ENCODE measurements around the gene NOSTRIN. TPM values are rescaled to one million over a fixed set of nuclear protein-coding genes. Genes with fewer than 3 reads are reported as not detected.
A peak's percentile ranks its signal among the peaks of the same experiment; 100 is the strongest.
"Not testable (repeated sequence)": the region's sequence is repeated elsewhere in the genome, so short reads cannot be mapped to it uniquely, and the experiment has no call there.

NOSTRIN gene, protein sequence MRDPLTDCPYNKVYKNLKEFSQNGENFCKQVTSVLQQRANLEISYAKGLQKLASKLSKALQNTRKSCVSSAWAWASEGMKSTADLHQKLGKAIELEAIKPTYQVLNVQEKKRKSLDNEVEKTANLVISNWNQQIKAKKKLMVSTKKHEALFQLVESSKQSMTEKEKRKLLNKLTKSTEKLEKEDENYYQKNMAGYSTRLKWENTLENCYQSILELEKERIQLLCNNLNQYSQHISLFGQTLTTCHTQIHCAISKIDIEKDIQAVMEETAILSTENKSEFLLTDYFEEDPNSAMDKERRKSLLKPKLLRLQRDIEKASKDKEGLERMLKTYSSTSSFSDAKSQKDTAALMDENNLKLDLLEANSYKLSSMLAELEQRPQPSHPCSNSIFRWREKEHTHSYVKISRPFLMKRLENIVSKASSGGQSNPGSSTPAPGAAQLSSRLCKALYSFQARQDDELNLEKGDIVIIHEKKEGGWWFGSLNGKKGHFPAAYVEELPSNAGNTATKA
- total RNA-seq (under 1 TPM in 1 of 2 experiments, not detected in 1; 0.55 TPM), polyA plus RNA-seq (not detected), total RNA-seq (0 to 0.69 (median 0.36) reads per million in 6 experiments)

DNA sequence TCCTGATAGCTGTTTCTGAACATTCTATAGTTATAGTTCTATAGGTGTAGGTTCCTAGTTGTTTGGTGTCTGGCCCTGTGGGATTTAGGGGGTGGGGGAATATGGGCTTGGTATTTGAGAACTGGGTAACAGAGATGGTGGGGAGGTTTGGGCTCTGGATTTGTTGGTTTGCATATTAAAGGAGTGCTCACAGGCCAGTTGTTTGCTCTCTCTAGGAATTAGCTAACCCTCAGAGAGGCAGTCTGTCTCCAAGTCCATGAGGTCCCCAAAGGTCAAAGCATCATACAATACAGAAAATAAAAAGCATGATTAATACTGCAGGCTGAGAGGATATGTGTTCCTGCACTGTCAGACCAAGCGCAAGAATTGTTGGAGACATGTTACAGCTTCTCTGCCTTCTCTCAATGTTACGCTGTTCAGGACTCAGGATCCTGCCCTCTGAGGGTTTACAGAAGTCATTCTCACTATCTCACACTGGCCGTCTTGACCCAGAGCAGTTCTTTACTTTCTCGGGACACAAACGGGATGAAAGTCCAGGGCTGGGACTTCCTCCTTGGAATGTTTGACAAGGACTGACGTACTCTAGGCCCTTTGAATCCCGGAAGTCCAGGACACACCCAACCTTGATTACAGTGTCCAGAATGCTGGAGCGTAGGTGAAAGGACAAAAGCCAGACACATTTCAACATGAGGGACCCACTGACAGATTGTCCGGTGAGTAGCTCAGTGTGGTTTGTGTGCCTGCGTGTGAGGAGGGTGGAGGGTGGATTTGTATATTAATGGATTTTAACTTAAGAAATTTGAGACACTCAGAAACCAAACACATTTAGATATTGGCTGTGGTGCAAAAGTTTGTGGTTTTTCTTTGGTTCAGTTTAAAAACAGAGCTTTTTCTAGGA, at the start of gene NOSTRIN:
NOSTRIN (plus strand) TSS at position 677 of the 898 bp plus-strand sequence; CDS start at position 687, 10 bp downstream.
- Mint-ChIP-seq H3K36me3 (no peaks in the 10 kb centered on the region), H3K9me3 (no peaks in the 10 kb centered on the region), H3K27me3 (peaks cover 0 to 3% (median 0%) of the 10 kb centered on the region in 5 donors), H3K4me3 (no peak within 1 kb of the TSS), H3K27ac (peak within 1 kb of the TSS in 1 of 10 donors; percentile 20), H3K4me1 (no peaks in the 10 kb centered on the region)
- DNase-seq (no peak), ATAC-seq (no peak)
- POLR2A ChIA-PET = no interaction called here

DNA sequence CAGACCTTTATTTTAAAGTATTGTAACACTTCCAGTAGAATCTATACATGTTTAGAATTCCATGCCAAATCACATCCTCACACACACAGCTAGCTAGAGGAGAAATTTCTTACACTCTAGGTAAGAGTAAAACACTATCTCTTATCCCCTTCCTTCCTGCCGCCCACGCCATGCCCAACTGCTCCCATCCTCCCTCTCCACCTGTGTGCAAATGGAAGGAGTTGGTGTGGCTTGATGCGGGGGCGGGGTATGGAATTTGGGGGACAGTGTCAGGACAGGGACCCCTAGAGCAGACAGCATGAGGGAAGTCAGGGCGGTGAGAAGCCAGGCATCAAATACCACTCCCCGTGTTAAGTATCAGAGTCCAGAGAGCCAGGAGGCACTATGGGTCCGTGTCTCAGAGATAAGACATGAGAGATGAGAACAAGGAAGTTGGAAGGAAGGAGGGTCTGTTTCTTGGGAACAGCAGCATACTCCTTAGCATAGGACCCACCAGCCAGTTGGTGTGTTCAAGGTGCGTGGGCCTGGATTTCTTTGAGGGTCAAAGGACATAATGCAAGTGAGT, 48.6 kb upstream of the NOSTRIN start:
- Mint-ChIP-seq H3K27me3 (no peaks in the 10 kb centered on the region), H3K36me3 (peaks cover 0 to 11% (median 0%) of the 10 kb centered on the region in 3 donors), H3K4me3 (peak overlapping the region in 2 of 10 donors; percentile 9 to 17), H3K27ac (peak overlapping the region in 7 of 10 donors; percentile 15 to 86 (median 46)), H3K9me3 (no peaks in the 10 kb centered on the region), H3K4me1 (peaks cover 50 to 93% (median 91%) of the 10 kb centered on the region in 4 donors)
- ATAC-seq = no peak
- POLR2A ChIA-PET = no interaction called here
- DNase-seq = no peak

GRCh38 chr2:168757223-168757622, 45.2 kb upstream of the NOSTRIN start:
- peaks cover 0 to 15% (median 0%) of the 10 kb centered on the region in 3 donors for H3K36me3 Mint-ChIP-seq
- H3K4me1 Mint-ChIP-seq = peaks cover 33 to 70% (median 63%) of the 10 kb centered on the region in 4 donors
- peak overlapping the region in 8 of 10 donors; percentile 3 to 72 (median 56) for H3K27ac Mint-ChIP-seq
- H3K4me3 Mint-ChIP-seq = peak overlapping the region in 5 of 10 donors; percentile 5 to 53 (median 33)
- DNase-seq (no peak), ATAC-seq (no peak)
- POLR2A ChIA-PET = interaction anchor here (0.6 to 1.4 kb wide), 3 partner anchors 9 to 835 kb away, joined by 3 to 7 read pairs (median 4); no protein-coding TSS in a partner anchor
- no peaks in the 10 kb centered on the region for H3K27me3 Mint-ChIP-seq
- H3K9me3 Mint-ChIP-seq = no peaks in the 10 kb centered on the region

- DNase-seq (peak in 6 of 10 donors; percentile 12 to 54 (median 32)), ATAC-seq (peak; percentile 80 to 82)
- H3K27ac Mint-ChIP-seq = peak overlapping the region in 2 of 10 donors; percentile 2 to 44
- peaks cover 0 to 17% (median 3%) of the 10 kb centered on the region in 3 donors for H3K36me3 Mint-ChIP-seq
- POLR2A ChIA-PET = interaction anchor here (0.7 kb wide), 1 partner anchor 410 kb away, joined by 3 read pairs; no protein-coding TSS in a partner anchor
- no peak overlapping the region for H3K4me3 Mint-ChIP-seq
- H3K27me3 Mint-ChIP-seq = no peaks in the 10 kb centered on the region
- no peaks in the 10 kb centered on the region for H3K9me3 Mint-ChIP-seq
- H3K4me1 Mint-ChIP-seq = peaks cover 23 to 50% (median 45%) of the 10 kb centered on the region in 4 donors
Measured at GRCh38 chr2:168758970-168759820, 43.2 kb upstream of the NOSTRIN start.

GRCh38 chr2:168765401-168765800, 37.0 kb upstream of the NOSTRIN start:
- Mint-ChIP-seq H3K9me3 (no peaks in the 10 kb centered on the region), H3K27me3 (no peaks in the 10 kb centered on the region), H3K27ac (no peak overlapping the region), H3K4me1 (peaks cover 0 to 8% (median 1%) of the 10 kb centered on the region in 4 donors), H3K4me3 (no peak overlapping the region), H3K36me3 (peaks cover 23 to 66% (median 53%) of the 10 kb centered on the region in 3 donors)
- ATAC-seq = no peak
- DNase-seq = no peak
- POLR2A ChIA-PET = no interaction called here

GRCh38 chr2:168766600-168766999, 35.8 kb upstream of the NOSTRIN start:
- no peak for DNase-seq
- Mint-ChIP-seq H3K4me3 (no peak overlapping the region), H3K27me3 (no peaks in the 10 kb centered on the region), H3K36me3 (peaks cover 27 to 70% (median 62%) of the 10 kb centered on the region in 3 donors), H3K4me1 (peaks cover 0 to 8% (median 1%) of the 10 kb centered on the region in 4 donors), H3K9me3 (no peaks in the 10 kb centered on the region), H3K27ac (no peak overlapping the region)
- no peak for ATAC-seq
- POLR2A ChIA-PET = no interaction called here

- Mint-ChIP-seq H3K4me3 (no peak overlapping the region), H3K27ac (peak overlapping the region in 1 of 10 donors; percentile 20), H3K9me3 (no peaks in the 10 kb centered on the region), H3K36me3 (peaks cover 27 to 74% (median 68%) of the 10 kb centered on the region in 3 donors), H3K4me1 (peaks cover 0 to 8% (median 1%) of the 10 kb centered on the region in 4 donors), H3K27me3 (no peaks in the 10 kb centered on the region)
- ATAC-seq (no peak), DNase-seq (no peak)
- POLR2A ChIA-PET = no interaction called here
Measured at GRCh38 chr2:168767258-168767657, 35.2 kb upstream of the NOSTRIN start.

- H3K9me3 Mint-ChIP-seq, H3K4me1 Mint-ChIP-seq, H3K27ac Mint-ChIP-seq, H3K4me3 Mint-ChIP-seq, H3K27me3 Mint-ChIP-seq, DNase-seq, ATAC-seq, POLR2A ChIA-PET: not testable (repeated sequence)
- peaks cover 27 to 79% (median 77%) of the 10 kb centered on the region in 3 donors for H3K36me3 Mint-ChIP-seq
Measured at GRCh38 chr2:168768357-168768756, 34.1 kb upstream of the NOSTRIN start.

- Mint-ChIP-seq H3K4me3 (no peak overlapping the region), H3K27ac (no peak overlapping the region), H3K36me3 (peaks cover 43 to 88% (median 82%) of the 10 kb centered on the region in 3 donors), H3K9me3 (peaks cover 0 to 14% (median 3%) of the 10 kb centered on the region in 9 donors), H3K4me1 (peaks cover 0 to 6% (median 0%) of the 10 kb centered on the region in 4 donors), H3K27me3 (no peaks in the 10 kb centered on the region)
- POLR2A ChIA-PET = interaction anchor here (0.7 kb wide), 1 partner anchor 13 kb away, joined by 3 read pairs; no protein-coding TSS in a partner anchor
- DNase-seq = no peak
- ATAC-seq = no peak
Measured at GRCh38 chr2:168770796-168771195, 31.6 kb upstream of the NOSTRIN start.

GRCh38 chr2:168772704-168773103, 29.7 kb upstream of the NOSTRIN start:
- ATAC-seq (no peak), DNase-seq (no peak)
- peaks cover 30 to 74% (median 63%) of the 10 kb centered on the region in 3 donors for H3K36me3 Mint-ChIP-seq
- peaks cover 0 to 2% (median 0%) of the 10 kb centered on the region in 4 donors for H3K4me1 Mint-ChIP-seq
- H3K27me3 Mint-ChIP-seq = no peaks in the 10 kb centered on the region
- H3K27ac Mint-ChIP-seq = no peak overlapping the region
- POLR2A ChIA-PET = no interaction called here
- H3K9me3 Mint-ChIP-seq = peaks cover 0 to 19% (median 5%) of the 10 kb centered on the region in 9 donors
- no peak overlapping the region for H3K4me3 Mint-ChIP-seq

DNA sequence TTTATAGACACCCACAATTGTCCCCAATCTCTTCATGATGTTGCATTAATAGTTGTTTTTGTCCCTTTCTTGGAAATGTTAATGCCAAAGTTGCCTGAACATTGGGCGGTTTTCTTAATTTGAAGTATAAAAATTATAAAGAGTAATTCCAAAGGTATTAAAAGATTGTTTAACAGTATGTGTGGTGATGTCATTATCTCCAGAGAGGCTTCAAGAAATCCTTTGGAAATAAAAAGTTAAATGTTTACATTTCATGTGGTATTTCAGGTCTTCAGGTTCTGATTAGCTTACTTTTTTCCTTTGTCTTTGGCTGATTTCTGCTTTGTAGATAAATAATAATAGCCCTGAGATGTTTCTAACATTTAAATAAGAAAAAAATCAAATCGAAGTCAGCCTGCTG, 29.3 kb upstream of the NOSTRIN start:
- DNase-seq = no peak
- H3K36me3 Mint-ChIP-seq = peaks cover 30 to 70% (median 58%) of the 10 kb centered on the region in 3 donors

More for the DNA sequence above, 29.3 kb upstream of the NOSTRIN start:
- POLR2A ChIA-PET = no interaction called here
- H3K27me3 Mint-ChIP-seq = no peaks in the 10 kb centered on the region
- no peak for ATAC-seq
- peaks cover 0 to 3% (median 0%) of the 10 kb centered on the region in 4 donors for H3K4me1 Mint-ChIP-seq
- H3K9me3 Mint-ChIP-seq = peaks cover 0 to 19% (median 5%) of the 10 kb centered on the region in 9 donors
- H3K4me3 Mint-ChIP-seq = no peak overlapping the region
- H3K27ac Mint-ChIP-seq = no peak overlapping the region

All from naive thymus-derived CD8-positive, alpha-beta T cell (primary cell).